Endothelial cell (in vitro differentiated cells): Measurements from ENCODE around the gene SPTBN4. TPM values are rescaled to one million over a fixed set of nuclear protein-coding genes. Genes with fewer than 3 reads are reported as not detected.

ENCODE experiments used
- DNase-seq: peaks from one replicate; pipeline ENCODE4 v3.0.0; 2021; ENCODE audit warnings: low spot score
- H3K27ac Mint-ChIP-seq: one replicate; pipeline ENCODE4 v1.8.0; 2021; ENCODE audit warnings: mixed read lengths, inconsistent platforms; ENCODE audit not compliant: unreplicated experiment
- H3K27me3 Mint-ChIP-seq: one replicate; pipeline ENCODE4 v1.8.0; 2021; ENCODE audit warnings: mild to moderate bottlenecking, moderate library complexity, mixed read lengths, inconsistent platforms; ENCODE audit not compliant: unreplicated experiment
- H3K36me3 Mint-ChIP-seq: one replicate; pipeline ENCODE4 v1.8.0; 2021; ENCODE audit warnings: mild to moderate bottlenecking, low read depth, mixed read lengths, inconsistent platforms; ENCODE audit not compliant: unreplicated experiment
- H3K4me1 Mint-ChIP-seq: one replicate; pipeline ENCODE4 v1.8.0; 2021; ENCODE audit warnings: mild to moderate bottlenecking, mixed read lengths, inconsistent platforms; ENCODE audit not compliant: unreplicated experiment
- H3K4me3 Mint-ChIP-seq: one replicate; pipeline ENCODE4 v1.8.0; 2021; ENCODE audit warnings: mild to moderate bottlenecking, mixed read lengths, inconsistent platforms; ENCODE audit not compliant: unreplicated experiment
- H3K9me3 Mint-ChIP-seq: one replicate; pipeline ENCODE4 v1.8.0; 2021; ENCODE audit warnings: mixed read lengths, inconsistent platforms; ENCODE audit not compliant: unreplicated experiment
- total RNA-seq: library from RNA; stranded (reverse); fragmentation: NEBNext Ultra II Directional; extraction: Animal tissue kit (Norgen Biotek cat#: 25700); gene quantifications from one replicate; pipeline ENCODE4 v1.2.1, GENCODE V29; 2021; ENCODE audit not compliant: unreplicated experiment
- TF ChIP-seq, protein P1 (sequence below): fragments of 200-600 bp; sonication (generic); IDR thresholded peaks from one replicate; pipeline ENCODE4 v1.5.0; 2021; ENCODE audit warnings: antibody characterized with exemption; ENCODE audit not compliant: unreplicated experiment

SPTBN4 gene
- total RNA-seq, 1 donor from 2014 or later = 0.49 TPM

- peaks cover 32% of the 10 kb centered on the region for H3K4me1 Mint-ChIP-seq
- no peak for DNase-seq
- H3K36me3 Mint-ChIP-seq = peaks cover 8% of the 10 kb centered on the region
- H3K9me3 Mint-ChIP-seq = no peaks in the 10 kb centered on the region
- TF ChIP-seq, protein P1, sequence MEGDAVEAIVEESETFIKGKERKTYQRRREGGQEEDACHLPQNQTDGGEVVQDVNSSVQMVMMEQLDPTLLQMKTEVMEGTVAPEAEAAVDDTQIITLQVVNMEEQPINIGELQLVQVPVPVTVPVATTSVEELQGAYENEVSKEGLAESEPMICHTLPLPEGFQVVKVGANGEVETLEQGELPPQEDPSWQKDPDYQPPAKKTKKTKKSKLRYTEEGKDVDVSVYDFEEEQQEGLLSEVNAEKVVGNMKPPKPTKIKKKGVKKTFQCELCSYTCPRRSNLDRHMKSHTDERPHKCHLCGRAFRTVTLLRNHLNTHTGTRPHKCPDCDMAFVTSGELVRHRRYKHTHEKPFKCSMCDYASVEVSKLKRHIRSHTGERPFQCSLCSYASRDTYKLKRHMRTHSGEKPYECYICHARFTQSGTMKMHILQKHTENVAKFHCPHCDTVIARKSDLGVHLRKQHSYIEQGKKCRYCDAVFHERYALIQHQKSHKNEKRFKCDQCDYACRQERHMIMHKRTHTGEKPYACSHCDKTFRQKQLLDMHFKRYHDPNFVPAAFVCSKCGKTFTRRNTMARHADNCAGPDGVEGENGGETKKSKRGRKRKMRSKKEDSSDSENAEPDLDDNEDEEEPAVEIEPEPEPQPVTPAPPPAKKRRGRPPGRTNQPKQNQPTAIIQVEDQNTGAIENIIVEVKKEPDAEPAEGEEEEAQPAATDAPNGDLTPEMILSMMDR = no peak
- no peak overlapping the region for H3K27ac Mint-ChIP-seq
- peak overlapping the region; percentile 78 for H3K4me3 Mint-ChIP-seq
- H3K27me3 Mint-ChIP-seq = peaks cover 36% of the 10 kb centered on the region
These were observed 137.4 kb downstream of the SPTBN4 start for GRCh38 chr19:40604171-40604646.

GRCh38 chr19:40604647-40605215, 137.9 kb downstream of the SPTBN4 start:
- peaks cover 28% of the 10 kb centered on the region for H3K4me1 Mint-ChIP-seq
- H3K27me3 Mint-ChIP-seq = peaks cover 36% of the 10 kb centered on the region
- peaks cover 8% of the 10 kb centered on the region for H3K36me3 Mint-ChIP-seq
- DNase-seq = no peak
- H3K4me3 Mint-ChIP-seq = no peak overlapping the region
- H3K27ac Mint-ChIP-seq = no peak overlapping the region
- TF ChIP-seq, protein P1 = no peak
- no peaks in the 10 kb centered on the region for H3K9me3 Mint-ChIP-seq

- Mint-ChIP-seq H3K27ac (peak overlapping the region; percentile 82), H3K4me3 (peak overlapping the region; percentile 89), H3K4me1 (peaks cover 26% of the 10 kb centered on the region), H3K27me3 (peaks cover 38% of the 10 kb centered on the region), H3K36me3 (peaks cover 8% of the 10 kb centered on the region), H3K9me3 (no peaks in the 10 kb centered on the region)
- TF ChIP-seq, protein P1 = no peak
- DNase-seq = peak; percentile 48
These were observed 138.6 kb downstream of the SPTBN4 start for GRCh38 chr19:40605216-40605971.

- Mint-ChIP-seq H3K4me1 (peaks cover 21% of the 10 kb centered on the region), H3K4me3 (no peak overlapping the region), H3K9me3 (no peaks in the 10 kb centered on the region), H3K27ac (no peak overlapping the region), H3K27me3 (peaks cover 42% of the 10 kb centered on the region), H3K36me3 (peaks cover 21% of the 10 kb centered on the region)
- no peak for DNase-seq
- TF ChIP-seq, protein P1 = no peak
These were observed 140.8 kb downstream of the SPTBN4 start for GRCh38 chr19:40607311-40608239.
